AG04450 (cell line): ENCODE results near the gene ERI3. TPM values are rescaled to one million over a fixed set of nuclear protein-coding genes. Genes with fewer than 3 reads are reported as not detected.

Experiments
- CTCF ChIA-PET: fragments of 300-600, 350-600 bp; formaldehyde crosslinking; extraction: SDS; loops from one replicate; lab custom pipeline; 2022; ENCODE audit warnings: antibody characterized with exemption, inconsistent platforms; lab: Charles Lee
- POLR2A ChIA-PET: fragments of 350-600 bp; formaldehyde crosslinking; extraction: SDS; loops from one replicate; lab custom pipeline; 2021; ENCODE audit warnings: antibody characterized with exemption, inconsistent platforms; lab: Yijun Ruan, JAX
- DNase-seq: peaks from one replicate; pipeline ENCODE4 v3.0.0-alpha.2; 2011; ENCODE audit warnings: low read depth, low spot score
- H3K27ac ChIP-seq: one replicate; pipeline ENCODE4 v1.5.1; 2012; ENCODE audit warnings: low read depth, low read length, control low read depth
- H3K27me3 ChIP-seq: one replicate; pipeline ENCODE4 v1.6.0; 2012; ENCODE audit warnings: low read length; ENCODE audit not compliant: control insufficient read depth, insufficient read depth
- H3K4me3 ChIP-seq: 2 replicates; pipeline ENCODE4 v1.5.1; 2011; ENCODE audit warnings: mild to moderate bottlenecking, low read depth, low read length, control low read depth
- H3K9me3 ChIP-seq: 2 replicates; pipeline ENCODE4 v1.5.1; 2012; ENCODE audit warnings: low read length; ENCODE audit not compliant: control insufficient read depth, insufficient read depth
- CTCF ChIP-seq: IDR thresholded peaks from 2 replicates; pipeline ENCODE4 v1.5.1; 2011; ENCODE audit warnings: low read depth, low read length, control low read depth, inconsistent platforms
- polyA plus RNA-seq: library from polyadenylated mRNA; depleted of rRNA; stranded (reverse); fragments of >200 nt; gene quantifications from 2 replicates; pipeline ENCODE4 v1.2.3, GENCODE V29; 2011

Gene ERI3
- polyA plus RNA-seq, 1 experiment = 46.2 TPM

- POLR2A ChIA-PET = interaction anchor here (0.6 to 2.5 kb wide), 3 partner anchors 62 to 472 kb away, joined by 7 to 13 read pairs (median 9); no protein-coding TSS in a partner anchor
- no peak for TF ChIP-seq CTCF
- Histone ChIP-seq H3K9me3 (no peaks in the 10 kb centered on the region), H3K4me3 (no peak overlapping the region), H3K27me3 (no peaks in the 10 kb centered on the region), H3K27ac (peak overlapping the region; percentile 92)
- CTCF ChIA-PET = interaction anchor here (0.7 to 3.7 kb wide), 4 partner anchors 10 to 267 kb away, joined by 4 to 14 read pairs (median 4); no protein-coding TSS in a partner anchor
- DNase-seq = peak; percentile 98
Measured at GRCh38 chr1:44327679-44328491, 27.2 kb downstream of the ERI3 start.

GRCh38 chr1:44326821-44327465, 28.1 kb downstream of the ERI3 start:
- TF ChIP-seq CTCF = no peak
- H3K4me3 ChIP-seq = no peak overlapping the region
- H3K27ac ChIP-seq = no peak overlapping the region
- CTCF ChIA-PET = interaction anchor here (0.7 to 3.7 kb wide), 5 partner anchors 11 to 326 kb away, joined by 3 to 14 read pairs (median 4); no protein-coding TSS in a partner anchor
- DNase-seq = no peak
- no peaks in the 10 kb centered on the region for H3K27me3 ChIP-seq
- H3K9me3 ChIP-seq = no peaks in the 10 kb centered on the region
- POLR2A ChIA-PET = interaction anchor here (2.5 kb wide), 1 partner anchor 63 kb away, joined by 13 read pairs; no protein-coding TSS in a partner anchor

- CTCF ChIA-PET = interaction anchor here (0.6 to 3.7 kb wide), 5 partner anchors 8 to 327 kb away, joined by 3 to 14 read pairs (median 4); no protein-coding TSS in a partner anchor
- no peak overlapping the region for H3K27ac ChIP-seq
- DNase-seq = no peak
- H3K27me3 ChIP-seq = no peaks in the 10 kb centered on the region
- no peak overlapping the region for H3K4me3 ChIP-seq
- no peak for TF ChIP-seq CTCF
- H3K9me3 ChIP-seq = no peaks in the 10 kb centered on the region
- POLR2A ChIA-PET = interaction anchor here (0.6 kb wide), 1 partner anchor 21 kb away, joined by 3 read pairs; no protein-coding TSS in a partner anchor
Measured at GRCh38 chr1:44326024-44326701, 28.9 kb downstream of the ERI3 start.

GRCh38 chr1:44323947-44324346, 31.1 kb downstream of the ERI3 start:
- Histone ChIP-seq H3K9me3 (no peaks in the 10 kb centered on the region), H3K27ac (no peak overlapping the region), H3K4me3 (no peak overlapping the region), H3K27me3 (no peaks in the 10 kb centered on the region)
- POLR2A ChIA-PET = no interaction called here
- TF ChIP-seq CTCF = no peak
- CTCF ChIA-PET = interaction anchor here (3.7 kb wide), 1 partner anchor 9 kb away, joined by 14 read pairs; no protein-coding TSS in a partner anchor
- no peak for DNase-seq
